GM12891 (cell line): ENCODE data around the gene USP40.

Experiments
- POLR2A ChIP-seq: IDR thresholded peaks from 2 replicates; pipeline ENCODE4 v1.6.1; 2011; ENCODE audit warnings: low read depth, low read length, control low read depth
- POLR2AphosphoS5 ChIP-seq: IDR thresholded peaks from 2 replicates; pipeline ENCODE4 v1.6.1; 2011; ENCODE audit warnings: low read depth, low read length, control low read depth
- SPI1 ChIP-seq: IDR thresholded peaks from 2 replicates; pipeline ENCODE4 v1.6.1; 2011; ENCODE audit warnings: low read depth, low read length, control low read depth

DNA sequence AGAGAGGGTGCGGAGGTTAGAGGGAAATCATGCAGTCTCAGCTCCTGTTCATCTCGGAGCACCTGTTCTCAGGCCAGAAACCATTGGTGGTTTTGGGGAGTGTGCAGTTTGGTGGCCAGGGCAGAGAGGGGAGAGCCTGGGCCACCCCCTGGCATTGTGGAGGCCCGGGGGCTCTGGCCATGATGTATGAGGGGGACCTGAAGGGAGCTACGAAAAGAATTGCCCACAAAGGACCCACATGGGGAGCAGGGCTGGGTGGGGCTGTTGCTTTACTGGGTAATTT is 124.6 kb downstream of the USP40 start:
- TF ChIP-seq POLR2A (no peak), POLR2AphosphoS5 (no peak), SPI1 (no peak)
